Rectal smooth muscle tissue (tissue), 1 donor: Measurements from ENCODE around the gene RABL2A.
"Not testable (repeated sequence)": the region's sequence is repeated elsewhere in the genome, so short reads cannot be mapped to it uniquely, and the experiment has no call there.

ENCODE experiments used
- H3K27ac ChIP-seq: one replicate; pipeline ENCODE4 v1.7.0; 2013; ENCODE audit warnings: low read depth, low read length, inconsistent platforms
- H3K27me3 ChIP-seq: one replicate; pipeline ENCODE4 v1.7.0; 2013; ENCODE audit warnings: low read length; ENCODE audit not compliant: control insufficient read depth, insufficient read depth
- H3K36me3 ChIP-seq: one replicate; pipeline ENCODE4 v1.7.0; 2013; ENCODE audit warnings: low read length; ENCODE audit not compliant: control insufficient read depth, insufficient read depth
- H3K4me1 ChIP-seq: one replicate; pipeline ENCODE4 v1.7.0; 2013; ENCODE audit warnings: low read length; ENCODE audit not compliant: control insufficient read depth, insufficient read depth
- H3K4me3 ChIP-seq: one replicate; pipeline ENCODE4 v1.7.0; 2013; ENCODE audit warnings: low read length
- H3K9ac ChIP-seq: one replicate; pipeline ENCODE4 v1.7.0; 2013; ENCODE audit warnings: low read length

RABL2A gene

GRCh38 chr2:113675875-113676274 is 48.8 kb downstream of the RABL2A start:
- H3K36me3 ChIP-seq, result no peaks in the 10 kb centered on the region
- H3K27ac ChIP-seq, result no peak overlapping the region
- no peaks in the 10 kb centered on the region for H3K27me3 ChIP-seq
- H3K4me1 ChIP-seq, result no peaks in the 10 kb centered on the region
- no peak overlapping the region for H3K4me3 ChIP-seq
- no peak overlapping the region for H3K9ac ChIP-seq

- Histone ChIP-seq H3K4me1 (no peaks in the 10 kb centered on the region), H3K36me3 (no peaks in the 10 kb centered on the region), H3K27ac (no peak overlapping the region), H3K9ac (no peak overlapping the region), H3K4me3 (no peak overlapping the region), H3K27me3 (no peaks in the 10 kb centered on the region)
These were observed 49.7 kb downstream of the RABL2A start for GRCh38 chr2:113676623-113677266.

- no peaks in the 10 kb centered on the region for H3K36me3 ChIP-seq
- H3K4me3 ChIP-seq, result no peak overlapping the region
- no peak overlapping the region for H3K27ac ChIP-seq
- no peak overlapping the region for H3K9ac ChIP-seq
- no peaks in the 10 kb centered on the region for H3K4me1 ChIP-seq
- H3K27me3 ChIP-seq, result no peaks in the 10 kb centered on the region
These were observed 50.3 kb downstream of the RABL2A start for GRCh38 chr2:113677330-113677729.

GRCh38 chr2:113679457-113679856 is 52.4 kb downstream of the RABL2A start:
- Histone ChIP-seq H3K27ac (no peak overlapping the region), H3K9ac (no peak overlapping the region), H3K36me3 (no peaks in the 10 kb centered on the region), H3K27me3 (no peaks in the 10 kb centered on the region), H3K4me3 (no peak overlapping the region), H3K4me1 (no peaks in the 10 kb centered on the region)

GRCh38 chr2:113685471-113685870 is 58.4 kb downstream of the RABL2A start:
- H3K27ac ChIP-seq, result no peak overlapping the region
- H3K4me1 ChIP-seq, result no peaks in the 10 kb centered on the region
- no peak overlapping the region for H3K9ac ChIP-seq
- H3K36me3 ChIP-seq, result no peaks in the 10 kb centered on the region
- H3K27me3 ChIP-seq, result no peaks in the 10 kb centered on the region
- no peak overlapping the region for H3K4me3 ChIP-seq

GRCh38 chr2:113686537-113686936 is 59.5 kb downstream of the RABL2A start:
- Histone ChIP-seq H3K4me1 (no peaks in the 10 kb centered on the region), H3K27me3 (no peaks in the 10 kb centered on the region), H3K9ac (no peak overlapping the region), H3K36me3 (no peaks in the 10 kb centered on the region), H3K4me3 (no peak overlapping the region), H3K27ac (no peak overlapping the region)

- not testable (repeated sequence) for H3K4me3 ChIP-seq, H3K27ac ChIP-seq, H3K9ac ChIP-seq, H3K4me1 ChIP-seq, H3K36me3 ChIP-seq, H3K27me3 ChIP-seq
These were observed 63.8 kb downstream of the RABL2A start for GRCh38 chr2:113690871-113691270.
